ENCODE data around the gene MLX.
A peak's percentile ranks its signal among the peaks of the same experiment; 100 is the strongest.

MLX gene

GRCh38 chr17:42591411-42591810, 24.5 kb downstream of the MLX start:
- DNase-seq (ENCODE audit: low read depth, low spot score) = no peak
- no peak for TF ChIP-seq CTCF (IDR thresholded peaks at IDR 0.05; ENCODE audit: low read depth, low read length)
- no peak overlapping the region for H3K4me3 ChIP-seq (ENCODE audit: low read depth, low read length)
- in situ Hi-C loops (cut with HindIII; ENCODE audit: low sequenced_read_pairs) = no loop called here

- no peak for DNase-seq (ENCODE audit: low read depth, low spot score)
- TF ChIP-seq CTCF (IDR thresholded peaks at IDR 0.05; ENCODE audit: low read depth, low read length) = no peak
- no peak overlapping the region for H3K4me3 ChIP-seq (ENCODE audit: low read depth, low read length)
- in situ Hi-C loops (cut with HindIII; ENCODE audit: low sequenced_read_pairs) = no loop called here
Measured at GRCh38 chr17:42596386-42596785, 29.5 kb downstream of the MLX start.

GRCh38 chr17:42598905-42599304, 32.0 kb downstream of the MLX start:
- no peak overlapping the region for H3K4me3 ChIP-seq (ENCODE audit: low read depth, low read length)

GRCh38 chr17:42603318-42603717, 36.4 kb downstream of the MLX start:
- H3K4me3 ChIP-seq (ENCODE audit: low read depth, low read length) = no peak overlapping the region
- TF ChIP-seq CTCF (IDR thresholded peaks at IDR 0.05; ENCODE audit: low read depth, low read length) = no peak
- no peak for DNase-seq (ENCODE audit: low read depth, low spot score)
- in situ Hi-C loops (cut with HindIII; ENCODE audit: low sequenced_read_pairs) = no loop called here

More at GRCh38 chr17:42598905-42599304, 32.0 kb downstream of the MLX start:
- no peak for DNase-seq (ENCODE audit: low read depth, low spot score)
- no peak for TF ChIP-seq CTCF (IDR thresholded peaks at IDR 0.05; ENCODE audit: low read depth, low read length)
- in situ Hi-C loops (cut with HindIII; ENCODE audit: low sequenced_read_pairs) = no loop called here

GRCh38 chr17:42607769-42608168, 40.9 kb downstream of the MLX start:
- no peak for DNase-seq (ENCODE audit: low read depth, low spot score)
- H3K4me3 ChIP-seq (ENCODE audit: low read depth, low read length) = peak overlapping the region; percentile 93
- no peak for TF ChIP-seq CTCF (IDR thresholded peaks at IDR 0.05; ENCODE audit: low read depth, low read length)
- in situ Hi-C loops (cut with HindIII; ENCODE audit: low sequenced_read_pairs) = no loop called here

GRCh38 chr17:42608305-42609181, 41.6 kb downstream of the MLX start:
- in situ Hi-C loops (cut with HindIII; ENCODE audit: low sequenced_read_pairs) = no loop called here
- DNase-seq (ENCODE audit: low read depth, low spot score) = peak; percentile 12

More at GRCh38 chr17:42608305-42609181, 41.6 kb downstream of the MLX start:
- peak overlapping the region; percentile 93 for H3K4me3 ChIP-seq (ENCODE audit: low read depth, low read length)
- no peak for TF ChIP-seq CTCF (IDR thresholded peaks at IDR 0.05; ENCODE audit: low read depth, low read length)
